Right lung (tissue), 10 donors: ENCODE measurements around the gene NTRK3. TPM values are rescaled to one million over a fixed set of nuclear protein-coding genes. Genes with fewer than 3 reads are reported as not detected.
A peak's percentile ranks its signal among the peaks of the same experiment; 100 is the strongest.

Experiments
- DNase-seq, 2 donors: peaks; one replicate each; pipeline ENCODE4 v3.0.0-alpha.2; 2013
- long read RNA-seq, 8 donors: transcript quantifications; one replicate each; lab custom pipeline, GENCODE V29; 2026
- polyA plus RNA-seq, 5 donors: library from polyadenylated mRNA; unstranded; fragments of 120-200 nt; gene quantifications; one replicate each; pipeline versions ENCODE4 v1.2.1 to v1.2.3, GENCODE V29; 2013; ENCODE audit warnings: inconsistent platforms in 1 of 5, low replicate concordance in 1 of 5; ENCODE audit not compliant: insufficient read length in 5 of 5, insufficient read depth in 1 of 5

NTRK3 gene
- 1 to 10 TPM; 6.9 to 9.9 (median 7.6) TPM for polyA plus RNA-seq
- long read RNA-seq, donor 1 = 0 reads
- long read RNA-seq, donor 2 = 0 reads
- long read RNA-seq, donor 3 = 0 reads
- long read RNA-seq, donor 4 = 0 reads
- long read RNA-seq, donor 5, partial matches to known transcripts = 0 of 2 reads
- long read RNA-seq, donor 5, other reads (novel, unspliced or antisense) = 0 of 2 reads
- long read RNA-seq, donor 6 = 0 reads
- long read RNA-seq, donor 7, partial matches to known transcripts = 0 of 1 reads
- long read RNA-seq, donor 7, other reads (novel, unspliced or antisense) = 0 of 1 reads
- long read RNA-seq, donor 8, partial matches to known transcripts = 0 of 1 reads
- long read RNA-seq, donor 8, other reads (novel, unspliced or antisense) = 0 of 1 reads

DNA sequence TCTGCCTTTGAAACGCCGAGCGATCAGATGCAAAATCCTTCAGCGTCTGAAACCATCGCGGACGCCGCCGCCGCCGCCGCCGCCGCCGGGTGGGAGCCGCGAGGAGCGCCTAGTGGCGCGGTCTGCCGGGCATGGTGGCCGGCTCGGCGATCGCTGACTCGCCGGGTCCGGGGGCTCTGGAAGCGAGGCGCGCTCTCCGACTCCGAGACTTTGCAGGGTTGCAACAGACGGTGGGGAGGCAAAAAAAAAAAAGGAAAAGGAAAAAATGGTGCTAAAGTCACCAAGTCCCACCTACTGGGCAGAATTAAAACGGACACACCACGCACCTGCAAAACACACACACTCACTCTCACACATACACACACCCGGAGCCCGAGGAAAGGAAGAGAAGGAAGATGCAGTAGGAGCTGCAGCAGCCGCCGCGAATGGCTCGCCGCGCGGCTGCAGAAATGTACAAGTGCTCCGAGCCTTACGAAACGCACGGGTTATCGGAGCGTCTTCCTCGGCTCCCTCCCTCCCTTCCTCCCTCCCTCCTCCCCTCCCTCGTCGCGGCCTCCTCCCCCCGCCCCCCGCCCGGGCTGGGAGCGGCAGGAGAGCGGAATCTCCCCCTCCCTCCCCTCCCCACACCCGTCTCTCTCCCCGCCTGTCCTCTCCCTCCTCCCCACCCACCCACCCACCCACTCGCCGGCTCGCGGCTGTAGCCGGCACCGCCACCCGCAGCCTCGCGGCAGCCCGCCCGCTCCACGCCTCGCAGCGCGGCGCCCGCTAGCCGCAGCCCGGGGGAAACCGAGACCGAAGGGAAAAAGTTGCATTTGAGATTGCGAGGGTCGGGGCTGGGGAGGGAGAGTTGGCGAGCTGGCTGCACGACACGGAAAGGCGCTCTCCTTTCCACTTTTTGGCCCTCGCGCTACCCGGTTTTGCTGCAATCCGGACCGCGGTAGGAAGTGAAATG lies at the start of gene NTRK3:
Gene NTRK3, minus strand, starts transcription at position 461 of the 952 bp plus-strand sequence. CDS start 586 bp downstream, outside the sequence.
- no peak for DNase-seq

DNA sequence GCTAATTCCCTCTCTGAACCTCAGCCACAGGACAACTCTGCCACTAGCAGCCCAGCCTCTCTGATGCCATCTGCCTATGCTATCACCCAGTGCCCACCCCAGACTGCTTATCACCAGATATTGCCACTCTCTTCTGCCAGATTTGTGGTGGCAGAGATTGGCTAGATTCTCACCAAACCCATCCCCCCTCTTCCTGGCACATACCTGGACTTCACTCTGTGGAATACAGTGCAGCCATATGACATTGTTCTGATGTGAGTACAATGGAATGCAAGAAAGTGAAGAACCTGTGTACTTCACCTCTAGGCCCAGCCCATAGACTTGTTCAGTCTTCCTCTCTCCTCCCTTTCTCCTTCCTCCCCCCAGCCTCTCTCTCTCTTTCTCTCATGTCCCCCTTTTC lies 46.9 kb upstream of the NTRK3 start:
- no peak for DNase-seq

DNA sequence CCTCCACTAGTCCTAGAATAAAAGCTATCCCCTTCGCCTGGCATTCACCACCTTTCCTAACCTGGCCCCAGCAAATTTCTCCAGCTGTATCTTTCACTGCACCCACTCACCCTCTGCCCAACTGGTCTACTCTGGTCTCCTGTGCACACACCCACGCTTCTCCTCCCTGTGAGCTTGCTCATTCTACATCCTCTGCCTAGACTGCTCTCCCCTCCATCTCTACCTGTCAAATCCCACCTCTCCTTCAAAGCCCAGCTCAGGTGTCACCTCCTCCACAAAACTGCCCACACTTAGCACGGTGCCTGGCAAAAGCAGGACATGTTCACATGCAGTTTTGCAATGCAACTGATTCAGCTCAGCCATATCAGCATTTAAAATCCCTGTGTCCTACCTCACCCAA lies 45.8 kb upstream of the NTRK3 start:
- no peak for DNase-seq

DNA sequence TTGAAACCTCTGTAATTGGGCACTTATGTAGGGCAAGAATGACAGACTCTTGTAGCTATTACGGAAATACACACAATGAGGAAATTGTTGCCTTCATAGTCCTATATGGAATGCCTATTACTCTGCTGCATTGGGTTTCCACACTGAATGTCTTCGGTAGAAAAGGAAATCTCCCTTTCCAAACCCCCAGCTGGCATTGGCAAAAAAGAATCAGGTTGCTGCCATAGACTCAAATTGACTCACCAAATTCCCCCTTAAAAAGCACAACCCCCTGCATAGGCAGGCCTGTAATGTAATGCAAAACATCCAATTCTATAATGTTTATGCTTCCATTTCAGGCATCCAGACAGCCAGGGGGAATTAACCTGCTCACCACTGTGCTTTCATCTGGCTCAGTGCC lies 44.8 kb upstream of the NTRK3 start:
- DNase-seq = no peak

DNA sequence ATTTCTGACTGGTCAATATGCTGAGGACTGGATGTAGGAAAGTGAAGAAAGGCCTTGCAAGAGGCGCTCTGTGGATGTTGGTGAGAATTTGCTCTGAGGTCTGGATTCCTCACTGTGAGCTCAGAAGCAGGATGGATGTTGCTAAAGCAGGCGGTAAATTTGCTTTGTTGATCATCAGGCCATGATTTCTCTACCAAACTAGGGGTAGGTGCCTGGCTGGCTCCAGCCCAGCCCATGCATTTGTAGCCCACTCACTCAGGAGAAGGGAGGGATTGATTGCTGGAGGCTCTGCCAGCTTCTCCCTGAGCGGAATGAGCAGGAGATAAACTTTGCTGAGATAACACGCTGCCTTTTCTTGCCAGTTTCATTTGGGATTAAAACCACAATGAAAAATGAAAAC lies 44.3 kb upstream of the NTRK3 start:
- no peak for DNase-seq

DNA sequence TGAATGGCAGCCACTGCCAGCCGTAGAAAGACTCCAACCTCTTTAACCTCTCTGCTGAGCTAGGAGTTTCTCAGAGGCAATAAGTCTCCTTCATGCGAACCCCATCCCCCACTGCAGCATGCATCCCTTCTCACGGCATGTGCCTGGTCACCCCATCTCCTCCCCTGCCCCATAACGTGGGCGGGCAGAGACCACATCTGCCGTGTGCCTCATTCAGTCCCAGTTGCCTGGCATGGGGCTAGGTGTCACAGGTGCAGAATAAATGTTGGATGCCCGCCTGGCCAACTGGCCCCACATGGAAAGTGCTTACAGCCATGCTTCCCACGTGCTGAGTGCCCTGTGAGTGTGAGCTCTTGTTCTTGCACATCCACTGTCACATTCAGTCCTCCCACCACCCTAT lies 43.5 kb upstream of the NTRK3 start:
- no peak for DNase-seq

DNA sequence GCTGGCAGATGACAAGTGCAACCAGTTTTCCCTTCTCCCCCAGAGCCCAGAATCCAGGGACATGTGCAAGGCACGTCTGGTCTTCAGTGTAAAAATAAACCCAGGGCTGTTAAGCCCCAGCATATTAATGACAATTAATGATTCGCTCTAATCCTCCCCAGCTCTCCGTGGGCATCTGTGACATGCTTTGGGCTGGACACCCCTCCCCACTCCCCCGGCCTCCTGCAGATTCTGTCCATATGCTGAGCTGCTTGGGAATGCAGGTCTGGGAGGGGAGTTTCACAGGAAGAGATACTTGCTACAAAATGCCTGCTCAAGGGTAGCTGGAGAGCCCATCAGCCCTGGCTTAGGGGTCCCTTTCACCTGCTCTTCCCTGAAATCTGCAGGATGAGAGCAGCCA lies 43.0 kb upstream of the NTRK3 start:
- no peak for DNase-seq

DNA sequence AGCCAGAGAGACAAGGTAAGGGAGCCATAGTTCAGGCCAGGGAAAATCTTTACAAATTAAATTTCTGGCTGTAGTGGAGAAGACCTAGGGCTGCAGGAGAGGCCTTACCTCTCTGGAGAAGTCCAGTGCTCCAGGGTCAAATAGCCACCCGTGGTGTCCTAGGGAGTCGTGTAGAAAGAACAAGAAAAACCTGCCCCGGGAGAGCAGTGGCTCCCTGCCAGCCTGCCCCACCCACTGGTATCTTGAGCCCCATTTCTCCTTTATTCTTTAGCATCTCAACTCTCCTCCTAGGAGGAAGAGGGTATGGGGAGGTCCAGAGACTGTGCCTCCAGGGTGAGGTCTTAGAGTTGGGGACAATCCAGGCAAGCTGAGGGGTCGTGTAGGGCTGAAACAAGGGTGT lies 32.1 kb upstream of the NTRK3 start:
- no peak for DNase-seq

DNA sequence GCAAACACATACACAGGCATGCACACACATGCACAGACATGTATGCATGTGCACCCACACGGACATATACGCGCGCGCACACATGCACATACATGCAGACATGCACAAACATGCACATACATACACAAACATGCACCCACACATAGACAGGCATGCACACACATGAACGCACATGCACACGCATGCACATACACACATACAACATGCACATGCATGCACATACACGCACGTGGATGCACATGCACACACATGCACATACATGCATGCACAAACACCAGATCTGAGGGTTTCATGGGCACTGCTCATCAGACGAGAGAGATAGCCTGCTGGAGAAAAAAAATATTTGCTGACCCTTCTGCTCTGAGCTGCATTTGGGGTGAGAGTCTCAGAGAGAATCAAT lies 31.7 kb upstream of the NTRK3 start:
- DNase-seq = no peak

DNA sequence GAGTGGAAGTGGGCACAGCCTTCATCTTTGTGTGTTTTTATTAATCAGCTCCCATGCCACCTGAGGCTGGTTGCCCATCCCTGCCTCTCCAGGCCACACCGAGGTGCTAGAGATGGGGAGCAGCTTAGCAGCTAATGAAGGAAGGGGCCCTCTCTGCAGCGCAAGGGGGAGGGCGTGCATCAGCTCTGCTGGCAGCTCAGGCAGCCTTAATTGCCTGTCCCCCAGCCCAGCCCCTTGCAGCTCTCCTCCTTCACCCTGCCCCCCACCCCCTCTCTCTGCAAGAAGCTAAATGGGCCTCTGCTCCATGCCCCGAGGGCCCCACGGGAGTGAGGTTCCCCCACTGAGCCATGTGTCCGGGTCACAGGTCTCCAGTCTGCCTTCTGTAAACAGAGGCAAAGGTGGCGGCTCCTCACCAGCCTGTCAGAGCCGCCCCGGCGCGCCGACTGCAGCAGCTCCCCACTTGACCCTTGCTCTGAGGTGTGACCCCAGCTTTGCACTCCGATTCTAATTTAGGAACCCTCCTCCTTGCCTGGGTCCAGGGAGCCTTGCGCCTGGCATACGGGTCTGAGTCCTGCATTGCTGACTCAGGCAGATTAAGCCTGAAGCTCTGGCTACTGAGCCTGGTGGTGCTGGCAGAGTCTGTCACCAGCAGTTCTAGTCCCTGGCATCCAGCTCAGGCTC lies 27.9 kb upstream of the NTRK3 start:
- DNase-seq = no peak

DNA sequence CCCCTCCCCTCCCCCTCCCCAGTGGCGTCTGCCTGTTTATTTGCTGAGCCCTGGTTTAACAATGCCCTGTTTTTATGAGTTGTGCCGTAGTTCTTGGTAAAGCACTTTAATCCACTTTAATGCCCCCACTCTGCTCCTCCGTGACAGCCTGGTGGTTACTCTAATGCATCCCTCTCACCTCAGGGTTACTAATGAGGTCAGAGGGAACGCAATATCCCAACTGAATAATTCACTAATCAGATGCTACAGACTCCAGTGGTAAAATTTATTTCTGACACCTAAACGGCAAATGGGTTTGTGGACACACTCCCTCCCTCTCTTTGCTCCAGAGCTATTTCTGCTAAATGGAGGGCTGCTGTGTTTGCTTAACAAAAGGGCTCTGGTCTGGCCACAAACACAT lies 26.1 kb upstream of the NTRK3 start:
- no peak for DNase-seq

DNA sequence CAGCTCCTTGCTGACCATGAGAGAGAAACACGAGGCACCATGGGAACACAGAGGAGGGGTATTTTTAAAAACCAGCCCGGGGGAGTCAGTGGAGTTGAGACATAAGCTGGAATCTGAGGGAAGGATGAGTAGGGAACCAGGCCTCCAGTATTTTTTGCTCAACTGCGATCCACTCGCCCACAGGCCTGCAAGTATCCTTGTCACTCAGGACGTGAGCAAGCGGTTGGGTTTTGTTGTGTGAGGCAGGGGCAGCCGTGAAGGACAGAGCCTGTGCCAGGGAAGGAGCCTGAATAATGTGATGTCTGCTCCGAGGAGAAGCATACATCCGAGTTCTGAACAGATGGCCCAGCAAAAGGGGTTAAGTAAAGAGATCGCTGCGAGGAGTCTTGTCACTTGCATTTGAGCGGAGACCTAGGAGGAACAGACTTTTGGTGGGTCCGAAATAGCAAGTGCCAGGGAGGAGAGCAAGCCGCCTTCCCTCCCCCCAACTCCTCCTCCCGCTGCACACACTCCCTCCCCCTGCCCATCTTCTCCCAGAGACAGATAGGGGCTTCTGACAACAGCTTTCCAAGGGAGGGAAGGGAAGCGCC lies 20.4 kb upstream of the NTRK3 start:
- DNase-seq = no peak

DNA sequence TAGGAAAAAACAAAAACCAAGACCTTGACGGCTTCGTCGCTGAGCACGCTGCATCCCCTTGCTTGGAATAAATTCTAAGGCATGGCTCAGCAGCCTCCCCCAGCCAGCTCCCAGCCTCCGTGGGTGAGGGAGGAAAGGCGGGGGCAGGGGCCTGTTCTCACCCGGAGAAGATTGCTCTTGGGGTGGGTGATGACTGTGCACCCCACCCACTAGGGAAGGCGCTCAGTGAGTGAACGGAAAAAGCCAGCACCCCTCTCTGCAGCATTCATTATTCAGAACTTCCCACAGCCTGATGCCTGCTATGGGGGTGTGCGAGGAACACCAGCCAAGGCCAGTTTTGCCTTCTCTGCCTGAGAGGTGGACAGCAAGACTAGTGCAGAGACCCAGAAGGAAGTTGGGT lies 19.3 kb upstream of the NTRK3 start:
- DNase-seq = no peak

DNA sequence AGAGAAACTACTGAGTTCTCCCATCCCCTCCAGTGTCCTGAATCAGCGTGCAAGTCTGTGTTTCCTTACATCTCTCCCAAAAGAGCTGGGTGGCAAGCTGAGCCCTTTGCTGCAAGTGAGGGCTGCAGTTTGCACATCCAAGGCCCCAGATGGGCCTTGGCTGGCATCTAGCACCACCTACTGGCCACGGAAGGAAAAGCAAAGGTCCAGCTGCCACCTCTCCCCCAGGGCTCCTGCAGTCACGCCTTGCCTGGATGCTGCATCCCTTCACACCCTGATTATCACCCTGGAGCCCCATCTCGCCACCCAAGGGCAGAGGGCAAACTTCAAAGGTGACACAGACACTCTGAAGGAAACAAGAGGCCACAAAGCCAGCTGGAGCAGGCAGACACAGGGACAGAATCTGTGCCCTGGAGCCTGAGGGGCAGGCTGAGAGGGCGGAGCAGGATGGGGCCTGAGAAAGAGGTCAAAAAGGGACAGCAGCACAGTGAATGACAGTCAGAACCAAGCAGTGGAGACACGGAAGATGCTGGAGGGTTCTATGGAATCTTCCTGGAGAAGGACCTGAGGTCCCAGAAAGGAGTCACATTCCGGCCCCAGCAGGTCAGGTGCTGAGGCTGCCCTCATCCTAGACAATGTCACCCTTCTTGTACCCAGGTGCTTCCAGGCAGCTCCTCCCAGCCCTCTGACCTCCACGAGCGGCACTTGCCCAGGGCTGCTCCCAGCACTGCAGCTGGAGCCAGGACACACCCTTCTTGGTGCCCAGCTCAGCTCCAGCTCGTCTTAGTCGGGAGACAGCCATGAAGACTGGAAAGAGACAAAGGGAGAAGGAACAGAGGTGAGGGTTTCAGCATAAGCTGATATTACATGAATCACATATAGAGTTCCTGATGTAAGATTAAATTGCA lies 18.3 kb upstream of the NTRK3 start:
- peak; percentile 46 to 47 for DNase-seq

DNA sequence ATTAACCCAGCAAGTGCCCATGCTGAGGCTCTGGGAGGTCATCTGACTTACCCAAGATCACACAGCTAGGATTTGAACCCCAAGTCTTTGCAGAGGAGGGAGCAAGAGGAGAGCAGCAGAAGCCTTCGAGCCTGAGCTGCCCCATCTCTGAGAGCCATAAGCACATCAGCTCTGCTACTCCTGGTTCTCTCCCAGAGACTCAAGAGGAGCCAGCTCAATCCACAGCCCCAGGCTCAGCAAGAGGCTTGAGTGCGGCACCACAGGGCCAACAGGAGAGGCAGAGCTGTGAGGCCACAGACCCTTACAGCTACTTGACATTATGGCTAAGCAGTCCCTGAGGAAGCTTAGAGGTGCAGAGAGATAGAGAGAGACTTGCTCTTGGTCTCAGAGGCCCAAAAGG lies 15.9 kb upstream of the NTRK3 start:
- DNase-seq = no peak

DNA sequence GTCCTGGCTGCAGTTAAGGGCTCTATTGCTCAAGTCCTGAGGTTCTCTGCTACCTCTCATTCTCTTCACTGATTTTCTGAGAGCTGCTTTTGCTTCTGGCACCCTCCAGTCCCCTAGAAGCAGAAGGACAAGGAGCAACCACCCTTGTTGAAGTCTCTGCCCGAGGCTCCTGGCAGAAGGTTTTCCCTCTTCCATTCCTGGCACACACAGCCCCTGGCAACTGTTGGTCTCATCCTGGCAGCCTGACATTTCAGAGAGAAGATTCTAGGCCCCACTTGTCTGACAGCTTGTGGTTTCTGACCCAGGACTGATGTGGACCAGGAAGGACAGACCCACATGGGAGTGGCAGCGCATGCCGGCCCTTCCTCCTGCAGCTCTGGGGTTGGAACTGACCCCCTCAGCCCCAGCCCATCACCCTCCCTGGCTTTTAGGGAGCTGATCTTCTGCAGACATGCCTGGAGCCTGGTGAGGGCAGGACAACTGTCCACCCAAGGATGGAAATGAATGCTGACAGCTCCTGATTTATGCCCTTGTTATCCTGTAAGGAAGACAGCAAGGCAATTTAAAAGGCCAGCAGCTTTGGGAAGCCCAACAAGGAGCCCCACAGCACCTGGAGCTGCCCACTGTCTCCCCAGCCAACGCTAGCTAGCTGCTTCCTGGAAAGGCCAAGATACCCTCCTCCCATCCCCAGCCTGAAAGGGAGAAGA lies 13.0 kb upstream of the NTRK3 start:
- DNase-seq = no peak

DNA sequence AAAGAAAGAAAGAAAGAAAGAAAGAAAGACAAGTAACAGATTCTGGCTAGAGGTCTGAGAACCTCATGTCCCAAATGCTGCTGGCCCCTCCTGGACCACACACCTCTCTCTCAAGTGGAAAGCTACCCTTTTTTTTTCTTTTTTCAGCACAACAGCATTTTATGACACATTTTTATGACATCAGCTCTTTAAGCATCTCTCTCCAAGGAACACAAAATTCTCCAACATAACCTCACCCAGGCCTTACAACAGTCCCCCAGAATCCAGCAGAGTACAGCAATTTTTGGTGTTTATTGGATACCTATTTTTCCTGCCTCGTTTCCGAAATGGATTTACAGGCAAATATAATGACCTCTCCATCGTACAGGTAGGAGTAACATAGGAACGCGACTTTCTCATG lies 11.2 kb upstream of the NTRK3 start:
- no peak for DNase-seq

DNA sequence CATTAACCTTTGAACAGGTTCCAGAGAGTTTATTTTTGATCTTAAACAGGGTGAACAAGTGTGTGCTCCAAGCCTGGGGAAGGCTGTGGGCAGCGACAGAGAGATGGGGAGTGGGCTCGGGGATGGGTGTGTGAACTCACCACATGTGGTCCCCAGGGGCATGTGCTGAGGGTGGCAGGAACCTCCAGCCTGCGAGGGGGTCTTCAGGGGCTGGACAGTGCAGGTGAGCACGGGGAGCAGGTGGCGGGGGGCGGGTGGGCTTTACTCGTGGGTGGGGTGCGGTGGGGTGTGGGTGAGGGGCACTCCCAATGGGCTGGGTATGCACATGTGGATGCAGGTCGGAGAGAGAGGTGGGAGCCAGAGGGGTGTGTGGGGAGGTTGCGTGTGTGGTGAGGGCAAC lies 9.6 kb upstream of the NTRK3 start:
- DNase-seq = no peak

DNA sequence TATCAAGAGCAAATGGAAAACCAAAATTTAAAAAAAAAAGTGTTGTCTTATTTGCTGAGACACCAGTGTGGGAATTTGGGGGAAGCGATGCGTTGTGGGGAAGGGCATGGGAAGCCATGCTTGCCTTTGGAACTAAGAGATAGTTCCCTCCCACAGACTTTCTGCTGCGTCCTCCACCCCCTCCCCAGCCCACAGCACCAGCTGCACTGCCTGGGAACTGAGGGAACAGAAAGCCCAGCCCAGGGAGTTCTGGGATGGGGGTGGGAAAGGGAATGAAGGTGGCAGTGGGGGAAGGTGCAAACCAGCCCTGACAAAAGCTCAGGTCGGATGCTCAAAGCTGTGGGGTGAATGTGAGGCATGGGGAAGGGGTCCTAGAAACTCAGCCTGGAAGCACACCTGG lies 8.1 kb upstream of the NTRK3 start:
- no peak for DNase-seq

DNA sequence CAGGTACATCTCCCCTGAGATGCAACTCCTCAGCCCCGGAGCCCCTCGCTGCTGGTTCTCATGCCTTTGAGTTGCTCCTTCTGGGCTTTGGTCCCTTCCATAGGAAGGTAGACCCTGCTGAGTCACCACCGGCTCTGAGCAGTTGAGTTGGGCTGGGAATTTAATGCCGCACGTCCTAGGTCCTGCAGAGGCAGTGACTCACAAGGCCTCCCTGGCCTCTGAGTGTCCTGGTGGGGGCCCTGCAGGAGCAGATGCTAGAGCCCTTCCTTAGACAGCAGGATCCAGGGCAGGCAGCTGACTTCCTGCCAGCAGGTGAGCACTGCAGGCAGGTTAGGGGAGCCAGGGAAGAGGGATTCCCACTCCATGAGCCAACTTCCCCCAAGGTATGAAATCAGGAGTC lies 5.5 kb upstream of the NTRK3 start:
- DNase-seq = no peak
